HCT116 (cell line): ENCODE data around the gene RAMAC.

Source experiments
- CEBPB ChIP-seq: IDR thresholded peaks from 2 replicates; pipeline ENCODE4 v1.6.1; 2012; ENCODE audit warnings: low read depth
- CTCF ChIP-seq, 3 experiments: fragments of 200-600 bp in 1 of 3; sonication (generic) in 1 of 3; IDR thresholded peaks in 2 of 3; conservative IDR thresholded peaks in 1 of 3; 2 replicates each; pipeline ENCODE4 v1.5.1; 2012 to 2017; ENCODE audit warnings: low read depth in 2 of 3, low read length in 2 of 3, antibody characterized with exemption in 1 of 3, borderline replicate concordance in 1 of 3, control low read depth in 1 of 3, mild to moderate bottlenecking in 1 of 3, mixed read lengths in 1 of 3, mixed run types in 1 of 3, moderate library complexity in 1 of 3; ENCODE audit not compliant: insufficient read depth in 1 of 3
- EZH2 ChIP-seq: fragments of 200-600 bp; sonication (generic); IDR thresholded peaks from 2 replicates; pipeline ENCODE4 v1.6.1; 2017; ENCODE audit warnings: antibody characterized with exemption, mixed run types
- EZH2phosphoT487 ChIP-seq: fragments of 200-600 bp; IDR thresholded peaks from 2 replicates; pipeline ENCODE4 v1.6.1; 2018; ENCODE audit warnings: antibody characterized with exemption, borderline replicate concordance
- FOSL1 ChIP-seq: IDR thresholded peaks from 2 replicates; pipeline ENCODE4 v1.6.1; 2012; ENCODE audit warnings: low read depth
- JUND ChIP-seq: IDR thresholded peaks from 2 replicates; pipeline ENCODE4 v1.6.1; 2012
- MAX ChIP-seq: IDR thresholded peaks from 2 replicates; pipeline ENCODE4 v1.6.1; 2012
- POLR2A ChIP-seq: IDR thresholded peaks from 2 replicates; pipeline ENCODE4 v1.7.0; 2011; ENCODE audit warnings: borderline replicate concordance; ENCODE audit not compliant: insufficient read depth, insufficient read length; ENCODE audit errors: extremely low read depth
- POLR2AphosphoS5 ChIP-seq: IDR thresholded peaks from 2 replicates; pipeline ENCODE4 v1.6.1; 2011; ENCODE audit warnings: mild to moderate bottlenecking, low read depth, low read length, moderate library complexity
- RAD21 ChIP-seq: IDR thresholded peaks from 2 replicates; pipeline ENCODE4 v1.6.1; 2012; ENCODE audit warnings: low read depth, mild to moderate bottlenecking
- SP1 ChIP-seq: IDR thresholded peaks from 2 replicates; pipeline ENCODE4 v1.6.1; 2012; ENCODE audit warnings: low read depth

GRCh38 chr15:82944821-82945220 lies 41.2 kb upstream of the RAMAC start:
- TF ChIP-seq POLR2A: no peak
- no peak for TF ChIP-seq RAD21
- no peak for TF ChIP-seq POLR2AphosphoS5
- no peak for TF ChIP-seq EZH2
- TF ChIP-seq CEBPB: no peak
- no peak for TF ChIP-seq CTCF (IDR thresholded peaks at IDR 0.05 in 2 of 3, conservative IDR thresholded peaks at IDR 0.05 in 1 of 3; ENCODE audit: borderline replicate concordance in 1 of 3, insufficient read depth in 1 of 3, low read depth in 2 of 3, low read length in 2 of 3)
- TF ChIP-seq FOSL1: no peak
- no peak for TF ChIP-seq SP1
- no peak for TF ChIP-seq JUND
- no peak for TF ChIP-seq MAX
- TF ChIP-seq EZH2phosphoT487: no peak
